SW480 (cell line): Measurements from ENCODE around the gene LRP2.
"Not testable (repeated sequence)": the region's sequence is repeated elsewhere in the genome, so short reads cannot be mapped to it uniquely, and the experiment has no call there.

ENCODE experiments used
- DNase-seq: peaks from one replicate; pipeline ENCODE4 v3.0.0-alpha.2; 2016; ENCODE audit warnings: low spot score

The LRP2 gene

DNA sequence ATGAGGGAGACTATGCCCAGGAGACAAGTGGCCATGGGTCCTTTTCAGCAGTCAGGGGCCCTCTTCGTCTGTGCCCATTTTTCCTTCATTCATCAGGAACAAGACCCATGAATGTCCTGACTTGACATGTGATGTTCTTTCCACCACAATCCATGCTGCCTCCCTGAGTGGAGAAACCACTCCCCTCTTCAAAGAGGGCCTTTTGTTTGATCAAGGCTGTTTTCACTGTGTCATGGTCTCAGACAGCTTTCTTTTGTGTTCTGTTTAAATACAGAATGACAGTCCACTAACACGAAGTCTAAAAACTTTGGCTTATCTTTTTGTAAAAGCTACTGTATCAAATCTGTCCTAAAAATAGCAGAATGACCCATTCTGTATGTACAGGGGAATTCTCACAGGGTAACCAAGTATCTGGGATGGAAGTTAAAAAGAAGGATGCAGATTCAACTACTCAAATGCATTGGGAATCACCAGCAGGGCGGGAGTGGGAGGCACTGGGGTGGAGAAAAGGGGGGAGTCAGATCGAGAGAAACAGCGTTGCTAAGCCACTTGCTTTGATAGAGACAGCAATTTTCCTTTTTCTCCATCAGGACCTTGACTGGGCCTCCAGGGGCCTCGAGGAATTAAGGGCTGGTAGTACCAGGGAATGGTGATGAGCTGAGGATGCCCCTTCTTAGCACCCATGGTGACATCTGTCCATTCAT lies 13.9 kb downstream of the LRP2 start:
- no peak for DNase-seq

DNA sequence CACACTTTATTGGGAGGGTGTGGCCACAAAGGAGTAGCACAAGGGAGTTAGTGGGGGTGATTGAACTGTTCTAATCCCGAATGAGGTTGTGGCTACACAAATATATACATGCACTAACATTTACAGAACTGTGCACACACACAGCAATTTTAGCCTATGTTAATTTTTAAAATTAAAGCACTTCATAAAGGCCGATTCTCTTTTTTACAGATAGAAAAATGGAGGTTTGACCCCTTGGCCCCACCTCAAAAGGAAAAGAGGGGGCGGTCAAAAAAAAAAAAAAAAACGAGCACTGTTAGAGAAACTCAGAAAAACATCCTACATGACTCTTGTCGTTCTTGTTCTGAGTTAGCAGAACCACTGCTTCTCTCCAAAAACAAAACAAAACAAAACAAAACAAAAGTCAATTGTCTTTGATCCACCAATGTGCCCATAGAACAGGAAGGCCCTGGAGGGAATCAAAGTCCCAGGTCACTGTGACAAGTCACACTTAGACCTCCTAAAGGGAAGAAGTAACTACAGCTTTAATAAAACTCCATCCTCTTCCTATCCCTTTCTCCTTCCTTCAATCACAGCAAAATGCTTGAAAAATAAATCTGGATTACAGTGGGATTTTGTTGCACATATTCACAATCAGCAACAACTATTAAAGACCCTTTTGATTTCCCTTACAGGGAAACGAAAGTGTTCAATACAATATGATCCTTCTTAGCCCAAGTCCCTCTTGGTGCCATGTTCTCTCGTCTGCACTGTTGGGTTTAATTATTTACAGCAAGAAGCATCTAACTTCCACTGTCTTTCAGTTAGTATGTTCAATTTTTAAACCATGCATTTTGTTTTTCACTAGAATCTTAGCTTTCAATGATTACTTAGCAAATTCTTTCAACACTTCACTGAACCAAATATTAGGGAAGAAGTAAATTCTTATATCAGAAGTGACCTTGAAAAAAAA lies 16.6 kb downstream of the LRP2 start:
- DNase-seq, result no peak

DNA sequence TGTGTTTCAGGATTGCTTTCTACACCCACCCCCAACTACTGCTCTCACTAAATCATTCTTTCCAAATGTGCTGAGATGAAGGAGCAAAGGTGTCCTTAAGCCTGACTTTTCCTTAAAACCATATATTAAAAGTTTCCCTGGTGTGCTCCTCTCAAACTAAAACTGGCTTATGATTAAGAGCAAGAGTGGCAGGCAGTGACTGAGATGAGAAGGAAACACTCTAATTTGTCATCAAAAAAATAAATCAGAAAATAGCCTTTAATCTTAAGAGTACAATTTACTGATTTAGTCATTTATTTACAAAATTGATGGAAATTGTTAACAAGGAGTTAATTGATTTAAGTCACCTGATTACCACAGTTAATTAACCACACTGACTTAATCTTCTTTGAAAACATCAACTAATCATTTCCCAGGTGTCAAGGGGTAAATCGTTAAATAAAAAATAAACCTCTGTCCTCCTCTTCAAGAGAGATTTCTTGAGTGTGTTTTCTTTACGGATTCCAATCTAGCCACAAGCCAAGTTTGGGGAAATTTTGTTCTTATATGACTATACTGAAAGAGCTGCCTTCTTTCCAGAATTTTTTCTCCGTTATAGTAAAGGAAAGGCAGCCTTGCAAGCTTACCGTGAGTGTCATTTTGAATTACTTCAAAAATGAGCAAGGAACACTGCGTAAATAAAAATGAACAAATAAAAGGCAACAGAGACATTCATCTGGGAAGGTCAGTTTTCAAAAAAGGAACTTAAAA lies 17.4 kb downstream of the LRP2 start:
- no peak for DNase-seq

DNA sequence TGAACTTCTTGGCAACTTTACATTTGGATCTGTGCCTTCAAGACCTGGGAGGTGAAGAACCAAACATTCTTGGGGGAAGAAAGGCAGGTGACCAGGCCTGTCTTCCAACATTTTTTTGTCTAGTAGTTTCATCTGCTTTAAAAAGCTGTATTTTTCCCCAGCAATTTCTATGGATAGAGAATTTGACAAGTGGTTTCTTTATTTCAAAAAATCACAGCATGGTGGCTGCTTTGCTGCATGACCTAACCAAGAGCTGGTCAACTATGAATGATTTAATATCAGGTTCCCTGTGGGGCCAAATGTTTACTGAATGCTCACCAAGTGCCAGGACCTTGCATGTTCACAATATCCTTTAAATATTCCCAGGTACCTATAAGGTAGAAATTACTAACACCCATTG lies 19.1 kb downstream of the LRP2 start:
- DNase-seq, result no peak

DNA sequence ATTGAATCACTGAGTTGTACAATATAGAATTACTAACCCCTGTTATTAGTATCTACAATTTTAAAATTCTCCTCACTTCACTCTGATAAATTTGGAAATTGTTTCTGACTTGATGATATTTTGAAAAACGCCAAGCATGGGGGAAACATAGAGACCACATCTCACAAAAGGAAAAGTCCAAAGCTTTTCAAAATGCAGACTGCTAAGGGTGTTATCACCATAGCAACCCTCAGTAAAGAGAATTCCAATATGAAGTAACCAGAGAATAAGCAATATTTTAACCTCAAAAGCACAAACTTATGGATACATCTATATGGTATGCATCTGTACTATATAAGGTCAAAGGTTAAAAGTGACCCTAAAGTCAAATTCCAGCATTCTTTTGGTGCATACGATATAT lies 22.7 kb downstream of the LRP2 start:
- DNase-seq, result no peak

DNA sequence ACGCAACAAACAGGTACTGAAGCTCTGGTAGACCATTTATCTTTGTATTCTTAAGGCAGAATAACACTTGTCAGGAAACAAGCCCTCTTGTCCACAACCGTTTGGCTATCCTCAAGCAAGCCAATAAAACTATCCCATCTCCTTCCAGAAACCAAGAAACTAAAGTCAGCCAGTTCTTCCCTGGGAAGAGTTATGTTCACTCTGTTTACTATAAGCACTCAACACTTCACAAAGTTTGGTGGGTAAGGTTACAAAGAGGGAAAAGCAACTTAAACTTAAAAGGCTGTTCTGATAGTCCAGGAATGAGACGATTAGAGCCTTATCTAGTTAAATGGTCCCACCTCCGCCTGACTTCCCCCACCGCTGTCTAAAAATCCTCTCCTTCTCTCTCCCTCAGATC lies 25.6 kb downstream of the LRP2 start:
- no peak for DNase-seq

DNA sequence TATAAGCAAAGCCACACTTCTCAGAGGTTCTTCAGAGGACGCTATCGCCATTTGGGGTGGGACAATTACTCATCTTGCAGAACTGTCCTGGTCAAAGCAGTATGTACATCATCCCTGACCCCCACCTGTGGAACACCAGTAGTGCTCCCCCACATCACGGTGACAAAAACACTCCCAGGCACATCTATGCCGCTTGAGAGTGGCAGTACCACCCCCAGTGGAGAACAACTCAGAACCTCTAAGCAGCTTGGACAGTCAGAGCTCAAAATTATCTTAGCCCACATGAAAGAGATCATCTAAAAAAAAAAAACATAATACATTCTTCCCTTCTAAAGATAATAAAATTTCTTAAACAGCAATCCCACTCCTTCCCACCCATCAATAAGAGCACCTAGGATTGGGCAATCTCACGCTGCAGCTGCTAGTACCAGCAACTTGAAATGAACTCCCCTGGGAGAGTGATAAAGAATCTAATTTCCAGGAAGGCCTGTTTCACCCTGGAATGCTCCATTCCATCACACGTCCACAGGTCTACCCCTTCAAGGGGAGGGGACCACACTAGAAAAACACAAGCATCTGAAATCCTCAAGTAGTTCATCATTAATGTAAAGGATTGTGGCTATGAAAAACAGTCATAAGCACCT lies 31.7 kb downstream of the LRP2 start:
- no peak for DNase-seq

DNA sequence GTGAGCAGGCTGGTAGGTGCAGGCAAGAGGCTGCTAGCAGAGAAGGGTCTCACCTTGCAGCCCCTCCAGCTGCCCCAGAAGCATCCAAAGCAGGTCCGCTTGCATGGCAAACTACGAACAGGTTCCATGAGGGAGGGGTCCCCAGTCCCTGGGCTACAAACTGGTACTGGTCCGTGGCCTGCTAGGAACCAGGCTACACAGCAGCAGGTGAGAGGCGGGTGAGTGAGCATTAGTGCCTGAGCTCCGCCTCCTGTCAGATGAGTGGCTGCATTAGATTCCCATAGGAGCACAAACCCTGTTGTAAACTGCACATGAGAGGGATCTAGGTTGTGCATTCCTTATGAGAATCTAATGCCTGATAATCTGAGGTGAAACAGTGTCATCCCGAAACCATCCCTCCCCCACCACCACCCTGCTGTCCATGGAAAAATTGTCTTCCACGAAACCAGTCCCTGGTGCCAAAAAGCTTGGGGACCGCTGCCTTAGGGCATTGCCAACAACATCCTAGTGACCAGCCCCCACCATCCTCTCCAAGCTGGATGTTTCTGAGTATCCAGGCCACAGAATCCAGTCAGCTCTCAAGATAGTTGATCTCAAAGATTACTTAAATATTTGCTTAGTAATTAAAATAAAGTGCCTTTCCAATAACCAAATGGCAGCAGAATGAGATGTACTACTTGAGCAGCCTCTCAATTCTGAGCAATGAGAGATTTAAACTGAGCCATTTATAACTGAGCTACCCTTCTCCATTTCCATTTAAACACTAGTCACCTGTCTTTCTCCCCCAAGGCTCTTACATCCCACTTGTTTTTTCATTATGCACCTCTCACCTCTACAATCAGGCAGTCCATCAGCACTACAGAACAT lies 32.4 kb downstream of the LRP2 start:
- DNase-seq, result no peak

DNA sequence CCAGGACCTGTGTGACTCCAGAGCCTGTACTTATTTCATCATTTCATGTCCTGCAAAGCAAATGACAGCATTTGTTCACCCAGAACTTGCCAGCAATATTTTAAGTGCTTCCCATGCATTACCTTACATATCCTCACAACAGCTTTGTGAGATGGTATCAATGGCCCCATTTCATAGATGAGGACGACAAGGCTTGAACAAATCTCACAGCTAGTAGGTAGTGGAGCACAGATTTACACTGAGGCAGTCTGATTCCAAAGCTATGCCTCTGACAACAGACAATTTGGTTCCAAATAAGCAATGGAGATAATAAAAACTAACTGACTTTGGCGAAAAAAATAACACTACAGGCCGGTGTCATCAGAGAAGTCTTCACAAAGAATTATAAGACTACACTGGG lies 33.5 kb downstream of the LRP2 start:
- DNase-seq, result no peak

DNA sequence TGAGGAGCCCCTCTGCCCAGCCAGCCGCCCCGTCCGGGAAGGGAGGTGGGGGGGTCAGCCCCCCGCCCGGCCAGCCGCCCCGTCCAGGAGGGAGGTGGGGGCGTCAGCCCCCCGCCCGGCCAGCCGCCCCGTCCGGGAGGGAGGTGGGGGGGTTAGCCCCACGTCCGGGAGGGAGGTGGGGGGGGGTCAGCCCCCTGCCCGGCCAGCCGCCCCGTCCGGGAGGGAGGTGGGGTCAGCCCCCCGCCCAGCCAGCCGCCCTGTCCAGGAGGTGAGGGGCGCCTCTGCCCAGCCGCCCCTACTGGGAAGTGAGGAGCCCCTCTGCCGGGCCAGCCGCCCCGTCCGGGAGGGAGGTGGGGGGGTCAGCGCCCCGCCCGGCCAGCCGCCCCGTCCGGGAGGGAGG lies 34.5 kb downstream of the LRP2 start:
- not testable (repeated sequence) for DNase-seq

DNA sequence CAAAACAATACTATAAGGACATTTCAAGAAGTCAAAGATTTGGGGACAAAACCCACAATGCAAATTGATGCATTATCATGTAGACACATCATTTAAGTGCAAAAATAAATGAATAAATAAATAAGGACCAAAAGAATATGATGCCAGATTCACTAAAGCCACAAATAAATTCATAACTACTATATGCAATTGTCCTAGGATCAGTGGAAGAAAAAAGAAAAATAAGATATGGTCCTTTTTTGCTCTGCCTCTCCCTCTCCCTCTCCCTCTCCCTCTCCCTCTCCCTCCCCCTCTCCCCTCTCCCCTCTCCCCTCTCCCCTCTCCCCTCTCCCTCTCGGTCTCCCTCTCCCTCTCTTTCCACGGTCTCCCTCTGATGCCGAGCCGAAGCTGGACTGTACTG lies 36.4 kb downstream of the LRP2 start:
- not testable (repeated sequence) for DNase-seq

DNA sequence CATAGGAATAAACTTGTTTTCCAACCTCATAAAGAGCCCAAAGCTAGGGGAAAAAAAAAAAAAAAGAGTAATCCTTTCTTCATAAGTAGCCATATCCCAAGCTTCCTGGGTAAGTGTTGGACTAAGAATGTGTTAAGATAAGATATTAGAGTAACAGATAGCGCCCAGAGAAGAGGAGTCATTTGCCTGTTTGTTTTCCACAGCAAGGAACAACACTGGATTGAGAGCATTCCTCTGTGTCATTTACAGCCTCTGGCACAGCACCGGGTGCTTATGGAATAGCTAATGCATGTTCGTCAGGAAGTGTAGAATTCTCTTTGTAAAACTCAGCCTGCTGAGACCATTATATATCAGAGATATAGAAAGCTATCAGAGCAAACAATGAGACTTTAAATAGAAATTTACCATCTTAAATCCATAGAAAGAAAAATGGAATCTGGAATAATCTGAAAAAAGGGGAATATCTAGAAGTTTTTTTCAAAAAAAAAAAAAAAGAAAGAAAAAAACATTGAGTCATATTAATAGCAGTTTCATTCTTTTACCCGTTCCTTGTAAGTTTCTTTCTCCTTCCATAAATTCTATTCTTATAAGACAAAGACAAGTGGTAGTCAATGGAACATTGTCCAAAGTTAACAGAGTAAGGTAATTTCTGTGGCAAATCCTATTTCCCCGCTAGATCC lies 37.6 kb downstream of the LRP2 start:
- DNase-seq, result no peak

DNA sequence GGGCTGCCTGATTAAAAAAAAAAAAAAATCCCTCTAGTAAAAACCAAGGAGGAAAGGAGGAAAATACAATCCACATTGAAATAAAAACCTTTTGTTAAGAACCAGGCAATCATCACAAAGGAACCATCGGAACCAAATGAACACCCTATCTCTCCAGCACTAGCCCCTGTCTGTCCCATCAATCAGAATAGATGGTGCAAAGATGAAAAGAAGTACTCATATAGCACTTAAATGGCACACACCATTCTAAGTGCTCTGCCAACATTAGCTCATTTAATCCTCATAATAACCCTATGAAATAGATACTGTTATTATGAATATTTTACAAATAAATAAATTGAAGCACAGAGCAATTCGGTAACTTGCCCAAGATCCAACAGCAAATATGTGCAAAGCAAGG lies 38.5 kb downstream of the LRP2 start:
- no peak for DNase-seq

DNA sequence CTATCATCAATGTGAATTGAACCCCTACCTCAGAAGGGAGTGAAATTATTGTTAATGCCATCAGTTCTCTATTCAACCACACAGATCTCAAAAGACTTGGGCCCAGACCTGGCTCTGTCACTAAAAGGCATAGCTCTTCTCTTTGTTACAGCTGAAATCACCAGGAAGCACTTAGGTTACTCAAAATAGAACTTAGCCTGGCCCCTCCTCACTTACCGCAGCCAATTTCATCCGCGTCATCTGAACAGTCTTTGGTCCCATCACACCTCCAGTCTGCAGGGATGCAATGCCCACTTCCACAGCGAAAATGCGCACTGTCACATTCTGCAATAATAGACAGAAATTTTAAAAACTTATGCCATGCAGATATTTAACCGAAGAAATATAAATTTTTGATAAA lies 41.8 kb downstream of the LRP2 start:
- no peak for DNase-seq

DNA sequence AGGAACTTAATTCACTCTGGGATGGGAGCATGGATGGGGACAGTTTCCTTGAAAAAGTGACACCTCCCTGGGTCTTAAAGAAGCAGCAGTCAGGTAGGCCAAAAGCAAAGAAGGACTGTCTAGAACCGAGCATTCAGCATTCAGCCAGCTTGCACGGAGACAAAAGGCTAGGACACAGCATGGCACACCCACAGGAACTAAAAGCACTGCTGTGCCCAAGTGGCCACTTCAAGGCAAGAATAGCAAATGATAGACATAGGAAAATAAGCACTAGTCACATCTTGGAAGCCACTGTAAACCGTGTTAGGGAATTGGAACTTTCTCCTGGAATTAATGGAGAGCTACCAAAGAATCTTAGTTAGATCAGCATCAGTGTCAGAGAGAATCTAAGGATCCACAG lies 47.0 kb downstream of the LRP2 start:
- no peak for DNase-seq

DNA sequence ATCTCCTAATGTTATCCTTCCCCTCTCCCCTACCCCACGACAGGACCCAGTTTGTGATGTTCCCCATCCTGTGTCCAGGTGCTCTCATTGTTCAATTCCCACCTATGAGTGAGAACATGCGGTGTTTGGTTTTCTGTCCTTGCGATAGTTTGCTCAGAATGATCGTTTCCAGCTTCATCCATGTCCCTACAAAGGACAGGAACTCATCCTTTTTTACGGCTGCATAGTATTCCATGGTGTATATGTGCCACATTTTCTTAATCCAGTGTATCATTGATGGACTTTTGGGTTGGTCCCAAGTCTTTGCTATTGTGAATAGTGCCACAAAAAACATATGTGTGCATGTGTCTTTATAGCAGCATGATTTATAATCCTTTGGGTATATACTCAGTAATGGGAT lies 54.0 kb downstream of the LRP2 start:
- not testable (repeated sequence) for DNase-seq

DNA sequence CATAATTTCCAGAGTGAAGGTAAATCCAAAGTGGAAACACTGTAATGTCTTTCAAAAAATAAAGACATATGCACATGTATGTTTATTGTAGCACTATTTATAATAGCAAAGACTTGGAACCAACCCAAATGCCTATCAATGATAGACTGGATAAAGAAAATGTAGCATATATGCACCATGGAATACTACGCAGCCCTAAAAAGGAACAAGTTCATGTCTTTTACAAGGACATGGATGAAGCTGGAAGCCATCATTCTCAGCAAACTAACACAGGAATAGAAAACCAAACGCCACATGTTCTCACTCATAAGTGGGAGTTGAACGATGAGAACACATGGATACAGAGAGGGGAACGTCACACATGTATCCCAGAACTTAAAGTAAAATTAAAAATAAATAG lies 57.6 kb downstream of the LRP2 start:
- DNase-seq, result not testable (repeated sequence)

DNA sequence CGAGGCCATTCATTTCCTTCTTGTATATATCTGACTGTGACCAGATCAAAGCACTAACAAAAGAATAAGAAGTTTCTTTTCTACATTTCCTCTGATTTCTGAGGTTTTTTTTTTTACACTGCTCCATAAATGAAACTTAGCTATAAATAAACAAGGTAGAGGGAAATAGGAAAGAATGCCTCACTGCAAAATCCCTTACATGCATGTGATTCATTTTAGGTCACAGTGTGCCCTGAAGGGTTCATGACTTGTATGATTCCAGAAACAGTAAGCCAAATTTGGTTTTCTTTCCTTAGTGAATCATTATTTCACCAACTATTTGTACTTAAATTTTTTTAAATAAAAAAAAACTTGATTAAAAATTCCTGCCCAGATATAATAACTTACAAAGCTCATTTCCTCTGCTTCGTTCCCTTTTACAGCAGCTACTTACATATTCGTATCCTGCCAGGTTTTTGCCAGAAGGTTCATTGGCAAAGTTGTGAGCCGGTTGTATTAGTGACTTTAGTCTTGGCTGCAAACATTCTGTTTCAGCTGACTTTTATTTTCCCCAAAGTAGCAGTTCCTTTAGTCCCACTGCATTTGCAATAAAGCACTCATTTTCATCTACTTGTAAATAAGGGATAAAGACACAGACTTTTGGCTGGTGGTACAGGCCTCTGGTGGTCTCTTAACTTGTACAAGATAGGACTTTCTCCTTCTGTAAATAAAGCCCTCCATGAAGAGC lies 58.6 kb downstream of the LRP2 start:
- no peak for DNase-seq

DNA sequence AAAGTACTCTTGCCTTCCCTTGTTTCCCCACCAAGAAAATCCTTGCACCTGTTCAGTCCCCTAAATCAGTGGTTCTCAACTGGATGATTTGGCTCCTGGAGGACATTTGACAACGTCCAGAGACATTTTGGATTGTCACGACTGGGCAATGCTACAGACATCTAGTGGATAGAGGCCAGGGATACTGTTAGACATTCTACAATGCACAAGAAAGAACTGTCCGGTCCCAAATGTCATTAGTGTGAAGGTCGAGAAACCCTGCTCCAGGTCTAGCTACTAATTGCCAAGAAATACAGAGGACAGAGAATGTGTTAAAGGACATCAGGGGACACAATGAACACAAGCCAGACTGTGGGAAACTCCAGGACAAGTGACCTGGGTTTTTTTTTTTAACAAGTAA lies 60.0 kb downstream of the LRP2 start:
- no peak for DNase-seq
